Heart left ventricle (tissue), 16 donors: ENCODE results near the gene CNTF. TPM values are rescaled to one million over a fixed set of nuclear protein-coding genes. Genes with fewer than 3 reads are reported as not detected.

Experiments
- ATAC-seq, 4 donors: fragments of 200-7000 bp; cut with Tn5 transposase; one replicate each; pipeline ENCODE4 v1.9.1; 2020 to 2022; ENCODE audit warnings: moderate library complexity in 4 of 4, mild to moderate bottlenecking in 3 of 4, moderate number of reproducible peaks in 1 of 4
- DNase-seq, 5 donors: peaks; one replicate each; pipeline ENCODE4 v3.0.0-alpha.2; 2020
- H3K27ac ChIP-seq, 12 donors: fragments of 200-600 bp; sonication (generic) in 4 of 12; one replicate each; pipeline versions ENCODE4 v1.5.0 to v1.8.0; 2016 to 2022; ENCODE audit warnings: mild to moderate bottlenecking in 2 of 12
- H3K27me3 ChIP-seq, 9 donors: fragments of 200-600 bp; sonication (generic) in 2 of 9; one replicate each; pipeline versions ENCODE4 v1.5.1 to v1.8.0; 2016 to 2022; ENCODE audit warnings: mild to moderate bottlenecking in 3 of 9
- H3K36me3 ChIP-seq, 9 donors: fragments of 200-600 bp; sonication (generic) in 2 of 9; one replicate each; pipeline versions ENCODE4 v1.5.0 to v1.8.0; 2018 to 2022; ENCODE audit warnings: mild to moderate bottlenecking in 2 of 9
- H3K4me1 ChIP-seq, 12 donors: fragments of 200-600 bp; sonication (generic) in 4 of 12; one replicate each; pipeline versions ENCODE4 v1.5.0 to v1.8.0; 2016 to 2022; ENCODE audit warnings: mild to moderate bottlenecking in 3 of 12
- H3K4me3 ChIP-seq, 12 donors: fragments of 200-600 bp; sonication (generic) in 4 of 12; one replicate each; pipeline versions ENCODE4 v1.5.0 to v1.8.0; 2017 to 2022; ENCODE audit warnings: mild to moderate bottlenecking in 9 of 12, moderate library complexity in 4 of 12
- H3K9me3 ChIP-seq, 12 donors: fragments of 200-600 bp; sonication (generic) in 4 of 12; one replicate each; pipeline versions ENCODE4 v1.5.0 to v1.8.0; 2016 to 2022; ENCODE audit warnings: mild to moderate bottlenecking in 1 of 12
- CTCF ChIP-seq, 12 donors: fragments of 200-600 bp; sonication (generic) in 4 of 12; IDR thresholded peaks; one replicate each; pipeline versions ENCODE4 v1.5.0 to v1.8.0; 2018 to 2022; ENCODE audit warnings: antibody characterized with exemption in 12 of 12, mild to moderate bottlenecking in 5 of 12
- POLR2A ChIP-seq, 2 donors: fragments of 450-650 bp; IDR thresholded peaks; one replicate each; pipeline ENCODE4 v1.6.1; 2017; ENCODE audit warnings: antibody characterized with exemption in 2 of 2, mild to moderate bottlenecking in 2 of 2, moderate library complexity in 2 of 2
- WGBS, 4 donors: extraction: QIAGEN DNeasy Blood & Tissue Kit in 2 of 4; methylation state at CpG; one replicate each; pipeline versions ENCODE4 v1.1.5 to v1.1.7; 2013 to 2018; 5-methylcytosine and 5-hydroxymethylcytosine counted together
- intact Hi-C, 10 donors: fragments of 100-400 bp; cut with DNase I; formaldehyde crosslinking; loops; one replicate each; pipeline versions ENCODE4 v1.11.1 to v1.14.2; 2022
- polyA plus RNA-seq, 2 donors: library from polyadenylated mRNA; stranded (reverse); fragments of 200-250 nt; gene quantifications; one replicate each; pipeline ENCODE4 v1.2.3, GENCODE V29; 2013
- total RNA-seq, 9 donors: library from RNA; depleted of rRNA in 2 of 9; stranded (reverse); fragments of >200 nt in 2 of 9; fragmentation: NEBNext Ultra II Directional in 3 of 9; extraction: Animal tissue kit (Norgen Biotek cat#: 25700) in 3 of 9; gene quantifications; one replicate each; pipeline versions ENCODE4 v1.1.0 to v1.2.4, GENCODE V29; 2016 to 2023
- donor health status: ischemic (EF 13 %, LVEDD 7.1; RV severe dilation, severe dysfunction).
- donor health status: healthy with polysubstance abuse.
- donor health status: DM: no; HTN: yes; CAD: no.
- donor health status: DM: no; HTN: no; CAD: no.
- donor health status: ischemic (EF 25% LVEDD 6.9; RV normal size, moderate dysfunction).
- donor health status: ischemic (EF 25% LVEDD 5.7; RV mildly dilated, moderate dysfunction).
- donor health status: healthy.
- donor health status: DM: yes; HTN: yes; CAD: no.
- donor health status: ischemic (EF 35%, LVEDD 5.7; RV mildly dilated, moderate dysfunction).
- donor health status: nonischemic (EF 11% LVEDD 7.7; RV severe dilation, severe dysfunction).
- donor health status: DM: yes; HTN: yes; CAD: no.
- donor health status: PGD.
- donor health status: ischemic (EF 29% LVEDD 5.4; RV normal size, mild dysfunction).
- donor health status: nonischemic (EF 23%, LVEDD 6.1; RV moderate dilation, normal function).

Gene CNTF
- total and polyA plus RNA-seq, 11 donors = 0.19 to 1.5 (median 0.96) TPM

- DNase-seq (no peak), ATAC-seq (no peak)
- Histone ChIP-seq H3K27ac (no peak overlapping the region), H3K9me3 (no peaks in the 10 kb centered on the region), H3K4me1 (no peaks in the 10 kb centered on the region), H3K36me3 (no peaks in the 10 kb centered on the region), H3K4me3 (no peak overlapping the region), H3K27me3 (peaks cover 0 to 10% (median 0%) of the 10 kb centered on the region in 9 donors)
- intact Hi-C loops = loop anchor here in 8 of 10 donors (1.0 to 10.0 kb wide), 6 partner anchors 97 to 110 kb away; partner anchors contain the start of genes LPXN (in 3 of the 8) and ZFP91 (in 3 of the 8)
- 64 to 81% (median 72%) methylated on average over 12 of the region's 12 CpGs for WGBS, 4 donors
- TF ChIP-seq POLR2A (IDR thresholded peaks at IDR 0.05) (no peak), CTCF (IDR thresholded peaks at IDR 0.05) (no peak)
Measured at GRCh38 chr11:58674609-58675008, 52.1 kb downstream of the CNTF start.

Other genes with a start within 250 kb of the CNTF start
- gene OR5B3, start 215.8 kb upstream of the CNTF start, total RNA-seq = not detected
- gene OR5B3, start 215.8 kb upstream of the CNTF start, polyA plus RNA-seq = not detected
- gene OR5B2, start 194.5 kb upstream of the CNTF start, total RNA-seq = not detected
- not detected for gene OR5B2, start 194.5 kb upstream of the CNTF start, polyA plus RNA-seq
- not detected for gene OR5B12, start 180.4 kb upstream of the CNTF start, total RNA-seq
- gene OR5B12, start 180.4 kb upstream of the CNTF start, polyA plus RNA-seq = not detected
- not detected for gene OR5B21, start 114.6 kb upstream of the CNTF start, total RNA-seq
- not detected for gene OR5B21, start 114.6 kb upstream of the CNTF start, polyA plus RNA-seq
- 10 to 100 TPM in 1 of 9 donors, 1 to 10 TPM in 8; 2.6 to 19.8 (median 4.0) TPM for gene LPXN, start 46.8 kb upstream of the CNTF start, total RNA-seq
- gene LPXN, start 46.8 kb upstream of the CNTF start, polyA plus RNA-seq = 1 to 10 TPM; 1.8 to 2.8 TPM
- 10 to 100 TPM; 53.4 to 67.0 (median 60.7) TPM for gene ZFP91, start 43.6 kb upstream of the CNTF start, total RNA-seq
- gene ZFP91, start 43.6 kb upstream of the CNTF start, polyA plus RNA-seq = 10 to 100 TPM; 11.2 to 41.4 TPM
- 1 to 10 TPM in 1 of 9 donors, under 1 TPM in 2, not detected in 6; 0.20 to 2.7 (median 0.34) TPM for gene GLYAT, start 109.3 kb downstream of the CNTF start, total RNA-seq
- gene GLYAT, start 109.3 kb downstream of the CNTF start, polyA plus RNA-seq = under 1 TPM in 1 of 2 donors, not detected in 1; 0.15 TPM
- gene GLYATL2, start 222.0 kb downstream of the CNTF start, total RNA-seq = under 1 TPM in 2 of 9 donors, not detected in 7; 0.23 to 0.35 TPM
- under 1 TPM; 0.15 to 0.17 TPM for gene GLYATL2, start 222.0 kb downstream of the CNTF start, polyA plus RNA-seq